Liver (tissue), 9 donors: ENCODE data around the gene LMNB1. TPM values are rescaled to one million over a fixed set of nuclear protein-coding genes. Genes with fewer than 3 reads are reported as not detected.

Experiments used
- DNase-seq: peaks from one replicate; pipeline ENCODE4 v3.0.0-alpha.2; 2017; ENCODE audit warnings: low spot score
- H3K27ac ChIP-seq, 2 donors: one replicate each; pipeline ENCODE4 v1.7.0; 2013; ENCODE audit warnings: inconsistent platforms in 2 of 2, low read length in 2 of 2, control low read depth in 1 of 2, low read depth in 1 of 2, mild to moderate bottlenecking in 1 of 2
- H3K27me3 ChIP-seq, 4 donors: one replicate each; pipeline versions ENCODE4 v1.6.1 to v1.7.0; 2013; ENCODE audit warnings: low read length in 3 of 4, inconsistent platforms in 1 of 4, mild to moderate bottlenecking in 1 of 4, moderate library complexity in 1 of 4; ENCODE audit not compliant: control insufficient read depth in 4 of 4, insufficient read depth in 4 of 4
- H3K36me3 ChIP-seq, 4 donors: one replicate each; pipeline versions ENCODE4 v1.6.1 to v1.7.0; 2013; ENCODE audit warnings: low read length in 3 of 4, mild to moderate bottlenecking in 3 of 4, low read depth in 1 of 4, moderate library complexity in 1 of 4; ENCODE audit not compliant: control insufficient read depth in 4 of 4, insufficient read depth in 3 of 4
- H3K4me1 ChIP-seq, 4 donors: one replicate each; pipeline versions ENCODE4 v1.6.1 to v1.7.0; 2013; ENCODE audit warnings: low read length in 3 of 4, mild to moderate bottlenecking in 3 of 4, moderate library complexity in 1 of 4; ENCODE audit not compliant: control insufficient read depth in 4 of 4, insufficient read depth in 4 of 4
- H3K4me3 ChIP-seq, 3 donors: one replicate each; pipeline versions ENCODE4 v1.6.1 to v1.7.0; 2013; ENCODE audit warnings: low read length in 3 of 3, control low read depth in 1 of 3, low read depth in 1 of 3, mild to moderate bottlenecking in 1 of 3
- H3K9ac ChIP-seq, 2 donors: one replicate each; pipeline ENCODE4 v1.7.0; 2013; ENCODE audit warnings: low read length in 2 of 2, mild to moderate bottlenecking in 2 of 2, moderate library complexity in 2 of 2, control low read depth in 1 of 2, low read depth in 1 of 2
- H3K9me3 ChIP-seq, 4 donors: one replicate each; pipeline versions ENCODE4 v1.6.1 to v1.7.0; 2013; ENCODE audit warnings: low read length in 3 of 4; ENCODE audit not compliant: control insufficient read depth in 4 of 4
- EGR1 ChIP-seq, 2 donors: IDR thresholded peaks; 2 replicates each; pipeline ENCODE4 v1.6.1; 2016 to 2018; ENCODE audit warnings: antibody characterized with exemption in 2 of 2, low read depth in 2 of 2
- FOXA1 ChIP-seq: IDR thresholded peaks from 2 replicates; pipeline ENCODE4 v1.6.1; 2016; ENCODE audit warnings: antibody characterized with exemption
- FOXA2 ChIP-seq: IDR thresholded peaks from 2 replicates; pipeline ENCODE4 v1.6.1; 2016; ENCODE audit warnings: antibody characterized with exemption
- GABPA ChIP-seq, 2 donors: IDR thresholded peaks in 1 of 2; conservative IDR thresholded peaks in 1 of 2; 2 replicates each; pipeline ENCODE4 v1.6.1; 2016; ENCODE audit warnings: antibody characterized with exemption in 2 of 2, mild to moderate bottlenecking in 1 of 2, moderate library complexity in 1 of 2
- HNF4A ChIP-seq, 2 donors: conservative IDR thresholded peaks; 2 replicates each; pipeline ENCODE4 v1.6.1; 2016; ENCODE audit warnings: antibody characterized with exemption in 2 of 2, mild to moderate bottlenecking in 2 of 2
- HNF4G ChIP-seq: IDR thresholded peaks from 2 replicates; pipeline ENCODE4 v1.6.1; 2016; ENCODE audit warnings: antibody characterized with exemption
- JUND ChIP-seq, 2 donors: IDR thresholded peaks; 2 replicates each; pipeline ENCODE4 v1.6.1; 2016; ENCODE audit warnings: antibody characterized with exemption in 2 of 2
- RAD21 ChIP-seq, 2 donors: IDR thresholded peaks; 2 replicates each; pipeline ENCODE4 v1.6.1; 2016; ENCODE audit warnings: antibody characterized with exemption in 2 of 2, mild to moderate bottlenecking in 2 of 2
- RXRA ChIP-seq, 2 donors: IDR thresholded peaks; 2 replicates each; pipeline ENCODE4 v1.6.1; 2017 to 2018; ENCODE audit warnings: antibody characterized with exemption in 2 of 2, mild to moderate bottlenecking in 1 of 2
- SP1 ChIP-seq: IDR thresholded peaks from 2 replicates; pipeline ENCODE4 v1.6.1; 2018; ENCODE audit warnings: antibody characterized with exemption, mild to moderate bottlenecking
- TAF1 ChIP-seq: conservative IDR thresholded peaks from 2 replicates; pipeline ENCODE4 v1.6.1; 2016; ENCODE audit warnings: antibody characterized with exemption, mild to moderate bottlenecking
- YY1 ChIP-seq: IDR thresholded peaks from 2 replicates; pipeline ENCODE4 v1.6.1; 2016; ENCODE audit warnings: antibody characterized with exemption, mild to moderate bottlenecking
- WGBS: extraction: QIAGEN DNeasy Blood & Tissue Kit; methylation state at CpG from one replicate; pipeline ENCODE4 v1.1.7; 2013; 5-methylcytosine and 5-hydroxymethylcytosine counted together
- polyA plus RNA-seq, 2 donors: library from polyadenylated mRNA; stranded (reverse) in 1 of 2; unstranded in 1 of 2; fragments of 200-250 nt in 1 of 2; fragments of >200 nt in 1 of 2; fragmentation: Nextera tagmentation in 1 of 2; extraction: Ambion mirVana in 1 of 2; gene quantifications; one replicate each; pipeline versions ENCODE4 v1.2.1 to v1.2.3, GENCODE V29; 2013 to 2015
- total RNA-seq, 2 donors: library from RNA; depleted of rRNA; stranded (reverse); fragments of >200 nt; gene quantifications; one replicate each; pipeline ENCODE4 v1.2.3, GENCODE V29; 2014
- TF ChIP-seq, protein P1 (sequence below): IDR thresholded peaks from 2 replicates; pipeline ENCODE4 v1.6.1; 2016; ENCODE audit warnings: antibody characterized with exemption
- TF ChIP-seq, protein P2 (sequence below): IDR thresholded peaks from 2 replicates; pipeline ENCODE4 v1.6.1; 2016; ENCODE audit warnings: antibody characterized with exemption
- TF ChIP-seq, protein P3 (sequence below): IDR thresholded peaks from 2 replicates; pipeline ENCODE4 v1.6.1; 2016; ENCODE audit warnings: antibody characterized with exemption
- TF ChIP-seq, protein P4 (sequence below): IDR thresholded peaks from 2 replicates; pipeline ENCODE4 v1.6.1; 2016; ENCODE audit warnings: antibody characterized with exemption, mild to moderate bottlenecking
- donor health status: healthy.
- donor health status: healthy.
- donor health status: healthy.
- donor health status: healthy.
- donor health status: healthy.

The LMNB1 gene
- total and polyA plus RNA-seq, 4 donors: 0.57 to 45.7 (median 5.6) TPM

DNA sequence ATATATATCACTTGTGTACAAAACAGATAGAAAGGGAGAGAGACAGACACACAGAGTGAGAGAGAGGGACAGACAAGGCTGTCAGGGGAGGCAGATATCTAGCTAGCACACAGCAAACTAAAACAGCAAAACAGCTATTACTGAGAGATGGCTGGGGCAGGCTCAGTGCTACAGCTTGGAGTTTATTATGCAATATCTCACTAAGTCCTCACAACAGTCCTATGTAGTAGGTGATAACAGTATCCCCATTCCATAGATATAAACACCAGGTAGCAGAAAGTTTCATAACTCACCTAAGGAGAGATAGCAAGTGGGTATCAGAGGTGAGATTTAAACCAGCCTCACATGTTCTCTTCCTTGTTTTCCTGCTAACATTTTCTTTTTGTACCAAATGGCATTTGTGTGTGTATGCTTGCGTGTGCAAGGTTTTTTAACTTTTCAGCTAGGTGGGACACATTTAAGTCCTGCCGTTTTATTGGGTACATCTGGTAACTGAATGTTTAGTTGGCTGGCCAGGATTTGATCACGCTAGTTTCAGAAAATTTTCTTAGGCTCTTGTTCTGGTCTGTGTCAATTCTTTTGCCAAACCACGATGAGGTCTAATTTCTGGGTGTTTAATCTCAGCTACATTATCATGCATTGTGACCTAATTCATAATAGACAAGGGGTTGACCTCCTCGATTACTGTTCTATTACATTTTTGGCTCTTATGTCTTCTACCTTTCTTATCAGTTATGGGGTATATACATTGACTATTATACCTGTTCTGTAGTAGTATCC lies 105.1 kb downstream of the LMNB1 start:
- WGBS: 91% methylated on average over 5 of the region's 5 CpGs
- peaks cover 0 to 1% (median 0%) of the 10 kb centered on the region in 4 donors for H3K36me3 ChIP-seq
- no peaks in the 10 kb centered on the region for H3K27me3 ChIP-seq
- no peaks in the 10 kb centered on the region for H3K9me3 ChIP-seq
- H3K9ac ChIP-seq: no peak overlapping the region
- H3K4me1 ChIP-seq: no peaks in the 10 kb centered on the region
- DNase-seq: no peak
- H3K27ac ChIP-seq: no peak overlapping the region
- TF ChIP-seq FOXA1 (no peak), EGR1 (IDR thresholded peaks at IDR 0.05; ENCODE audit: low read depth in 2 of 2) (no peak)
- H3K4me3 ChIP-seq: no peak overlapping the region

DNA sequence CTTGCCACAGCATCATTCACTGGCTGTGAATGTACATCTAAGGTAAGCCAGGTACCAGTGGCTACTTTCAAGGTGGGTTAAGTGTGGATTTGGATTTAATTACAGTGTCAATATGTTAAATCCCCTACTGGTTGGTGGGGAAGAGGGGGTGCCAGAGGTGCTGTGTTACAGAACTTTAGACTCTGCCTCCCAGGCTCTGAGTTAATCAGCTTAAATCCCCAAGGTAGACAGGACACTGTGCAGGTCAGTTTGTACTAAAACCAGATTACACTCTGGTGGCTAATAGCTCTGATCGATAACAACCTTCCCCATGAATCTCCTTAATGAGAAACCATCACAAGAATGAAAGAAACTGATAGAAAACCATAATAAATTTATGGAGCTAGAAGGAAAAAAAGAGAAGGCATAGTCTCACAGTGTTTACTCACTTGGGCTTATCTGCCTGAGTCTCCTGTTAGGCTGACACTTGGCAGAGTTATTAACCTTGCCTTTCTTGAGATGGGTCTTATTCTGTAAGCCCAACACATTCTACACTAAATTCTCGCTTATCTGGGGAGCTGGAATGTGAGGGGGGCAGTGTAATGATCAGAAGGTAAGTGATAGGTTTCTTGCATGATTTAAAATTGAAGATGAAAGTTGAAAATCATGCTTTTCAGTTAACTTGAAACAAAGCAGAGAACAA lies 106.8 kb downstream of the LMNB1 start:
- Histone ChIP-seq H3K9me3 (no peaks in the 10 kb centered on the region), H3K36me3 (peaks cover 0 to 1% (median 0%) of the 10 kb centered on the region in 4 donors), H3K4me3 (no peak overlapping the region), H3K9ac (no peak overlapping the region), H3K27me3 (no peaks in the 10 kb centered on the region), H3K27ac (no peak overlapping the region), H3K4me1 (no peaks in the 10 kb centered on the region)
- no peak for DNase-seq
- WGBS: 87% methylated on average over 2 of the region's 2 CpGs
- TF ChIP-seq, protein P1, sequence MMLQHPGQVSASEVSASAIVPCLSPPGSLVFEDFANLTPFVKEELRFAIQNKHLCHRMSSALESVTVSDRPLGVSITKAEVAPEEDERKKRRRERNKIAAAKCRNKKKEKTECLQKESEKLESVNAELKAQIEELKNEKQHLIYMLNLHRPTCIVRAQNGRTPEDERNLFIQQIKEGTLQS: no peak
- no peak for TF ChIP-seq HNF4A (conservative IDR thresholded peaks at IDR 0.05)
- TF ChIP-seq RXRA (IDR thresholded peaks at IDR 0.05): no peak
- TF ChIP-seq RAD21 (IDR thresholded peaks at IDR 0.05): no peak
- TF ChIP-seq, protein P2, sequence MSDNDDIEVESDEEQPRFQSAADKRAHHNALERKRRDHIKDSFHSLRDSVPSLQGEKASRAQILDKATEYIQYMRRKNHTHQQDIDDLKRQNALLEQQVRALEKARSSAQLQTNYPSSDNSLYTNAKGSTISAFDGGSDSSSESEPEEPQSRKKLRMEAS: no peak
- TF ChIP-seq, protein P3, sequence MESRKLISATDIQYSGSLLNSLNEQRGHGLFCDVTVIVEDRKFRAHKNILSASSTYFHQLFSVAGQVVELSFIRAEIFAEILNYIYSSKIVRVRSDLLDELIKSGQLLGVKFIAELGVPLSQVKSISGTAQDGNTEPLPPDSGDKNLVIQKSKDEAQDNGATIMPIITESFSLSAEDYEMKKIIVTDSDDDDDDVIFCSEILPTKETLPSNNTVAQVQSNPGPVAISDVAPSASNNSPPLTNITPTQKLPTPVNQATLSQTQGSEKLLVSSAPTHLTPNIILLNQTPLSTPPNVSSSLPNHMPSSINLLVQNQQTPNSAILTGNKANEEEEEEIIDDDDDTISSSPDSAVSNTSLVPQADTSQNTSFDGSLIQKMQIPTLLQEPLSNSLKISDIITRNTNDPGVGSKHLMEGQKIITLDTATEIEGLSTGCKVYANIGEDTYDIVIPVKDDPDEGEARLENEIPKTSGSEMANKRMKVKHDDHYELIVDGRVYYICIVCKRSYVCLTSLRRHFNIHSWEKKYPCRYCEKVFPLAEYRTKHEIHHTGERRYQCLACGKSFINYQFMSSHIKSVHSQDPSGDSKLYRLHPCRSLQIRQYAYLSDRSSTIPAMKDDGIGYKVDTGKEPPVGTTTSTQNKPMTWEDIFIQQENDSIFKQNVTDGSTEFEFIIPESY: no peak
- TF ChIP-seq FOXA1: no peak
- TF ChIP-seq YY1: no peak

DNA sequence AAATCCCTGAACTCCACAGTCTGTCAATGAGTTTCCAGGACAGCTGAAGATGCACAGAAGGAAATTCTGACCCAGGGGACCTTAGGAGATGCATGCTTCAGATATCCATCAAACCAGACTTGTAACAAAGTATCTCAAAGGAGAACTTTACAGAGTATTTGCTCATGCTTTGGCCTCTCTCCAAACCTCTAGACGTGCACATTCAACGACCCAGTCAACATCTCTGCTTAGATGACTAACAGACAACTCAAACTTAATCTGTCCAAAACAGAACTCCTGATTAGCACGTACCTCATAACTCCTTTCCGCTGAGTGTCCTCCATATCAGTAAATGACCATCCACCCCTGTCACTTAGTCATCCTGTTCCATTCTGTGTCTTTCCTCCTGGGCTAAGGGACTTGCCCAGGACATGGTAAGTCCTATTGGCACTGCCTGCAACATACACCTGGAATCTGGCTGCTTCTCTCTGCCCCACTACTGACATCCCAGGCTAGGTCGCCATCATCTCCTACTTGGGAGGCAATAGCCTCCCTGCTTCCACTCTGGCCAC lies 107.4 kb downstream of the LMNB1 start:
- Histone ChIP-seq H3K4me3 (no peak overlapping the region), H3K9me3 (no peaks in the 10 kb centered on the region), H3K36me3 (no peaks in the 10 kb centered on the region), H3K4me1 (no peaks in the 10 kb centered on the region), H3K27me3 (no peaks in the 10 kb centered on the region), H3K27ac (no peak overlapping the region), H3K9ac (no peak overlapping the region)
- WGBS: 57% methylated on average over 5 of the region's 5 CpGs
- DNase-seq: no peak
- TF ChIP-seq SP1: no peak
- no peak for TF ChIP-seq EGR1 (IDR thresholded peaks at IDR 0.05; ENCODE audit: low read depth in 2 of 2)
- TF ChIP-seq RXRA (IDR thresholded peaks at IDR 0.05): no peak
- TF ChIP-seq, protein P3: no peak
- TF ChIP-seq FOXA2: no peak
- no peak for TF ChIP-seq JUND (IDR thresholded peaks at IDR 0.05)
- no peak for TF ChIP-seq RAD21 (IDR thresholded peaks at IDR 0.05)
- no peak for TF ChIP-seq TAF1
- TF ChIP-seq, protein P2: no peak
- TF ChIP-seq FOXA1: no peak
- TF ChIP-seq, protein P1: no peak
- TF ChIP-seq GABPA (IDR thresholded peaks at IDR 0.05 in 1 of 2, conservative IDR thresholded peaks at IDR 0.05 in 1 of 2): no peak
- no peak for TF ChIP-seq HNF4G
- TF ChIP-seq, protein P4, sequence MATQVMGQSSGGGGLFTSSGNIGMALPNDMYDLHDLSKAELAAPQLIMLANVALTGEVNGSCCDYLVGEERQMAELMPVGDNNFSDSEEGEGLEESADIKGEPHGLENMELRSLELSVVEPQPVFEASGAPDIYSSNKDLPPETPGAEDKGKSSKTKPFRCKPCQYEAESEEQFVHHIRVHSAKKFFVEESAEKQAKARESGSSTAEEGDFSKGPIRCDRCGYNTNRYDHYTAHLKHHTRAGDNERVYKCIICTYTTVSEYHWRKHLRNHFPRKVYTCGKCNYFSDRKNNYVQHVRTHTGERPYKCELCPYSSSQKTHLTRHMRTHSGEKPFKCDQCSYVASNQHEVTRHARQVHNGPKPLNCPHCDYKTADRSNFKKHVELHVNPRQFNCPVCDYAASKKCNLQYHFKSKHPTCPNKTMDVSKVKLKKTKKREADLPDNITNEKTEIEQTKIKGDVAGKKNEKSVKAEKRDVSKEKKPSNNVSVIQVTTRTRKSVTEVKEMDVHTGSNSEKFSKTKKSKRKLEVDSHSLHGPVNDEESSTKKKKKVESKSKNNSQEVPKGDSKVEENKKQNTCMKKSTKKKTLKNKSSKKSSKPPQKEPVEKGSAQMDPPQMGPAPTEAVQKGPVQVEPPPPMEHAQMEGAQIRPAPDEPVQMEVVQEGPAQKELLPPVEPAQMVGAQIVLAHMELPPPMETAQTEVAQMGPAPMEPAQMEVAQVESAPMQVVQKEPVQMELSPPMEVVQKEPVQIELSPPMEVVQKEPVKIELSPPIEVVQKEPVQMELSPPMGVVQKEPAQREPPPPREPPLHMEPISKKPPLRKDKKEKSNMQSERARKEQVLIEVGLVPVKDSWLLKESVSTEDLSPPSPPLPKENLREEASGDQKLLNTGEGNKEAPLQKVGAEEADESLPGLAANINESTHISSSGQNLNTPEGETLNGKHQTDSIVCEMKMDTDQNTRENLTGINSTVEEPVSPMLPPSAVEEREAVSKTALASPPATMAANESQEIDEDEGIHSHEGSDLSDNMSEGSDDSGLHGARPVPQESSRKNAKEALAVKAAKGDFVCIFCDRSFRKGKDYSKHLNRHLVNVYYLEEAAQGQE: no peak
- no peak for TF ChIP-seq HNF4A (conservative IDR thresholded peaks at IDR 0.05)
